DMS53 treated with DMSO at 0.1 percent for 48 hours (cell line): ENCODE data around the gene PMEPA1.

Experiments
- DNase-seq: peaks from one replicate; lab custom pipeline; 2025; ENCODE audit not compliant: unreplicated experiment; lab: John Stamatoyannopoulos, UW

Gene PMEPA1, protein sequence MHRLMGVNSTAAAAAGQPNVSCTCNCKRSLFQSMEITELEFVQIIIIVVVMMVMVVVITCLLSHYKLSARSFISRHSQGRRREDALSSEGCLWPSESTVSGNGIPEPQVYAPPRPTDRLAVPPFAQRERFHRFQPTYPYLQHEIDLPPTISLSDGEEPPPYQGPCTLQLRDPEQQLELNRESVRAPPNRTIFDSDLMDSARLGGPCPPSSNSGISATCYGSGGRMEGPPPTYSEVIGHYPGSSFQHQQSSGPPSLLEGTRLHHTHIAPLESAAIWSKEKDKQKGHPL

DNA sequence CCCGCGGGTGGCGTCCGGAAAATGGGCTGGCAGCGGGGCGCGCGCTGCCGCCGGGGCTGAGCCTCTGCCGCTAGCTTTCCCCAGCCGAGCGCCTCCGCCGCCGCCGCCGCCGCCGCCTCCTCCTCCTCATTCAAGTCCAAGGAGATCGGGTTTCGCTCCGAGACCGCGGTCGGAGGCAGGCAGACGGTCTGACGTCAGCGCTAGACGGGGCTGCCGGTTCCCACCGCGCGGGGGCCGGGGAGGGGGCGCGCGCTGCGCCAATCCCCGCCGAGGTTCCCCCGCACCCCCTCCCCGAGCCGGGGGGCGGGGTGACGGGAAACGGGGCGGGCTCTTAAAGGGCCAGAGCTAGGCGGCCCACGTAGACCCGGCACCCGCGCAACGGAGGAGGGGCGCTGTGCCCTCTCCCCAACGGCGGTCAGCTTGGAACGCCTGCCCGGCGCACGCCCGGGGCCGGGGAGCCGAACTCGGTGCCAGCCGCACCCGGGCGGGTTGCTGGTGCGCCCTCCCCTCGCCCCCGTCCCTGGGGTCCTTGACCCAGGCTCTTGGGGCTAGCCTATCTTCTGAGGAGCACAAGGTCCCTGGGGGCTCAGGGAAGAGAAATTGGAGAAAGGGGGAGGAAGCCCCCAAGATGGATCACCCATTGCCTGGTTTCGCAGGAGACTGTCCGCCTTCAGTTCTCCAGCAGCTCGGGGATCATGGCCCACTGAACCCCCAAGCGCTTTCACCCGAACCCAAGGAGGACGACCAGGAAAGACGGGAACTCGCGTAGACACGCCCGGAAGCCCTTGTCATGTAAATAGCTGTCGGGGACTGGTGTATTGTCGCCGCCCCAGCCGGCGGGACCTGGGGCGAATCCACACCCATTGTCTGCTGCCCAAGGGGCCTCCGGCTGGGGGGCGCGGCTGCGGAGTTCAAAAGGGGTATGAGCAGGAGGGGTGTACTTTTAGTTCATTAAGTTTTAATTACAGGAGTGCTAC lies at the start of gene PMEPA1:
TSS of gene PMEPA1 (minus strand) at position 193 of the 977 bp plus-strand sequence. CDS start 433 bp downstream, outside the sequence.
- DNase-seq, result no peak

DNA sequence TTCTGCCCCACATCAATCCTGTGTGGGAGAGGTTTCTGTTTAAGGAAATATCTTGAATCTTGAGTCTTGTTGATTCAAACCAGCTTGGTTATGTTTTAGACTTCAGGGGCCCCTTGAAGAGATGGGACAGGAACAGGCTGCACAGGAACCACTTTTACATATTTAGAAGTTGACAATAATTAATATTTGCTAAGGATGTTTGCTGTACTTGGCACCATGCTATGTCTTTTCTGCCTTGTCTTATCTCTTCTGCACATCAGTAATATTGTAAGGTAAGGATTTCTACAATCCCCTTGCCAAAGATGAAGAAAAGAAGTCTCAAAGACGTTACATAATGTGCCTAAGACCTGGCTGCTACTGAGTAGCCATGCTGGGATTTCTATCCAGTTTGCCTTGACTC lies 48.0 kb upstream of the PMEPA1 start:
- no peak for DNase-seq

DNA sequence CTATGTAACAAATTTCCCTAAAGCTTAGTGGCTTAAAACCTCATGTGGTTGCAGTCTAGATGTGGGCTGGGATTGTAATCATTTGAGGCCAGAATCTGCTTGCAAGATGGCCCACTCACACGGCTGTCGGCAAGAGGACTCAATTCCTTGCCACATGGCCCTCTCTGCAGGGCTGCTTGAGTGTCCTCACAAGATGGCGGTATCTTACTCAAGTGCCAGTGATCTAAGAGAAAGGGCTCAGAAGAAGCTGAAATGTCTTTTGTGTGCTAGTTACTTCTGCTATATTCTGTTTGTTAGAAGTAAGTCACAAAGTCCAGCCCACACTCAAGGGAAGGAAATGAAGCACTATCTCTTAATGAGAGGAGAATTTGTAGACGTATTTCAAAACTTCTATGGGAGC lies 47.1 kb upstream of the PMEPA1 start:
- DNase-seq, result no peak

DNA sequence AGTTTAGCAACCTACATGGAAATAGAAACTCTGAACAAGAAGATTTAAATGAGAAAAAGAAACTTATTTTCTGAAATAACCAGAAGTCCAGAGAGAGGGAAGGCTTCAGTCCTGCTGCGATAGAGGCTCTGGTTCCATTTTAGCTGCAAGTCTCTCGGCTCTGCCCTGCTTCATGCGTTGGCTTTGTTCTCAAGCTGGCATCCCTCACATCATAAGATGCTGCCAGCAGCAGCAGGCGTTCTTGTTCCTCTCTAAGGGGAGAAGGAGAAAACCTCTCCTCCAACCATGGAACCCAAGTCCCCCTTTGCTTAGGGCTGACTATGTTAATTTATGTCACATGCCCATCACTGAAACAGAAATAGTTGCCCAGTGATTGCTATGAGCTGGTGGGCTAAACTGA lies 46.4 kb upstream of the PMEPA1 start:
- DNase-seq, result no peak

DNA sequence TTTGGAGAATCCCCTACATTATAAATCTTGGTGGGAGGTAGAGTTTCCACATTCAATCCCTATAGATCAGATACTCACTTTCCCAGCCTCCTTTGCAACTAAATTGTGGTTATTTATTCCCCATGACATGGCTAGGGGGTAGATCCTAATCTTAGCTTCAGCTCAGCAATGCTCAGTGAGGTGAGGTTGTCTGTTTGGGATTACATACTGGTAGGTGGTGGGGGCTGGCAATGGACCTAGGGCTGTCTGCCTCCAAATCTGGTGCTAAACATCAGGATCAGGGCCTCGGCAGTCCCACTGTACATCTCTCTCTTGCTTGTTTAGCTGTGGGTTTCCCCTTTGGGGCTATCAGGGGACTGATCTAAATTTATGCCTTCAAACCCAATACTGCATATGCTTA lies 45.8 kb upstream of the PMEPA1 start:
- DNase-seq, result no peak

DNA sequence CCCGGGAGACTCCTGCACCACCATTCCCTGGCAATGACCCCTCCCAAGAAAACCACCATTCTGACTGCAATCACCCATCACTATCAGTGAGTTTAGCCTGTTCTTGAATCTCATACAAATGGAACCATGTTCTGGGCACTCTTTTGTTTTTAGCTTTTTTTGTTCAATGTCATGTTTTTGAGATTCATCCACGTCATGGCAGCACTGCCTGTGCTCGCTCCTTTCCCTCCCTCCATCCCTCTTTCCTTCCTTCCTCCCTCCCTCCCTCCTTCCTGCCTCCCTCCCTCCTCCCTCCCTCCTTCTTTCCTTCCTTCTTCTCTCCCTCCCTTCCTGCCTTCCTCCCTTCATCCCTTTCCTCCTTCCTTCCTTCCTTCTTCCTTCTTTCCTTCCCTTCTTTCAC lies 44.4 kb upstream of the PMEPA1 start:
- no peak for DNase-seq

DNA sequence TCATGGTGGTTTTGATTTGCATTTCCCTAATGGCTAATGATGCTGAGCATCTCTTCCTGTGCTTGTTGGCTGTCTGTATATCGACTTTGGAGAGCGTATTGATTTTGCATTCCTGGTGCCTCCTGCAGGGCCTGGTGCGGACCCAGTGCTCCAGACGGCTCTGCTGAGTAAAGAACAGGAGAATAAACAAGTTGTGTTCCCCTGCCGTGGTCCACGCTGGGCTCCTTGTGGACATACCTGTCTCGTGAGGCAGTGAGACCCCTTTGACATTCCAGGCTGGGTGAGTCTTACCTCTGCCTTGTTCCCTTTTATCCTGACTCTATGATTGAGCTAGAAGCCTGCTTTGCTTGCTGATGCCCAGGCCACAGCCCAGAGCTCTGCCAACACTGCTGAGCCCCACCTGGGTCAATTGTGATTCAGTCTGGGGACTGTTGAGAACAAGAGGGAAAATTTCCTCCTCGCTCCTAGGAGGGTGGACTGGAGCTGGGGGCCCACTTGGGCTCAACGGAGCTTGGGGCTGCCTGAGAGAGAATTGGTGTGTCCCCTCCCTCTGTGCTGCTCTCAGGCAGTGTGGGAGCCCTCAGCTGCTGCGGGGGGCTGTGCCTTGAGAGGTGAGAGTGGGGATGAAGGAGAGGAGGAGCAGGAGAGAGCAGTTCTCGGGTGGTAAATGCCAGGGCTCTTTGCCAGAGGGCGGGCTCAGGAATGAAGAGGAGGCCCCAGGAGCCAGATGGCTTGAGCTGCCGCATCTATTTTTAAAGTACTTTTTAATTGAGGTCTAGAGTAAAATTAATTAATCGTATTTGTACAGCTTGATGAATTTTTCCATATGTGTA lies 43.7 kb upstream of the PMEPA1 start:
- no peak for DNase-seq

DNA sequence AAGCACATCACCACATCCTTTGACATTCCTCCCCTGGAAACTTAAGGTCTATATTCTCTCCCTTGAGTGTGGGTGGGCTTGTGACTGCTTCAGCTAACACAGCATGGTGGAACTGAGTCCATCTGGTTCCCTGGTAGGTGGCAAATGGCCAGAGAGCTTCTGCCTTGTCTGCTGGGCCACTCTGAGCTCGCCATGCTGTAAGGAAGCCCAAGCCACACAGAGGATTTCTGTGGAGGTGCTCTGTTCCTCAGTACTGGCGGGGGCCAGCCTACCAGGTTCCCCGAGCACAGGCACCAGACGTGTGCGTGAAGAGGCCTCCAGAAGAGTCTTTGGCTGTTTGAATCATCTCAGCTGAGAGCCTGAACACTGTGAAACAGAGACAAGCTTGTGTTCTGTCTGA lies 41.6 kb upstream of the PMEPA1 start:
- DNase-seq, result no peak

DNA sequence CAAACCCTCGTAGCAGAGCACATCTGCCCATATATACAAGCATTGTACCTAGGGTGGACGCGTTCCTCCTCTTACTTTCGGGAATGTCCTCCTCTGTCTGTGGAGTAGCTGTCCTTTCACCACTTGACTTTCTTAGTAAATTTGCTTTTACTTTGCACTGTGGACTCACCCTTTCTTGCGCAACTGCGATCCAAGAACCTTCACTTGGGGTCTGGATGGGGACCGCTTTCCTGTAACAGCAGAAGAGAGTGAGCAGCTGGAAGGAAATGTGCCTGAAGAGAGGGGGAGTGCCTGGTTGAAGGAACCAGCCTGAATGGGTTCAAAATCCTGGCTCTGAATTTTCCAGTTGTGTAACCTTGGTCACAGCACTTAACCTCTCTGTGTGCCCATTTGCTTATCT lies 40.1 kb upstream of the PMEPA1 start:
- DNase-seq, result no peak

DNA sequence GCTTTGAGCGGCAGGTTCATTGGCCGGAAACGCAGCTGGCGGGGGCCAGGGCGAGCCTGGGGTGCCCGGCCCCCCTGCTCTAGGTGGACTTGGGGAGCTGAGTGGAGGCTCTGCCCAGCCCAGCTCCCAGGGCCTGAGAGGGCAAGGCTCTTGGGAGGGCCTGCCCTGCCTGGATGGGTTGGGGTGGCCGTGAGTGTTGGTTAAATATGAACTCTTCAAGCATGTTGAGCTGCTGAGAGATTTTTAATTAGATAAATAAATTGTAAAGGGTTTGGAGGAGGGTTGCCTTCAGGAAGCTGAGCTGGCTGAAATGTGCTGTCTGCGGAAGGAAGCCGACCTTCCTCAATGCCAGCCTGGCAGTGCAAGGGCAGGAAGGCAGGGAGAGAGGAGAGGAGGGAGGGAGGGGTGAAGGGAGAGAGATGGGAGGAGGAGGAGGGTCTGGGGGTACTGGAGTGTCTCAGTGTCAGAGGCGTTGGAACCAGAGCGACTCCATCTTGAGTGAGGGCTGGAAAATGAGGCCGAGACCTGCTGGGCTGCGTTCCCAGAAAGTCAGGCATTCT lies 39.4 kb upstream of the PMEPA1 start:
- DNase-seq, result no peak

DNA sequence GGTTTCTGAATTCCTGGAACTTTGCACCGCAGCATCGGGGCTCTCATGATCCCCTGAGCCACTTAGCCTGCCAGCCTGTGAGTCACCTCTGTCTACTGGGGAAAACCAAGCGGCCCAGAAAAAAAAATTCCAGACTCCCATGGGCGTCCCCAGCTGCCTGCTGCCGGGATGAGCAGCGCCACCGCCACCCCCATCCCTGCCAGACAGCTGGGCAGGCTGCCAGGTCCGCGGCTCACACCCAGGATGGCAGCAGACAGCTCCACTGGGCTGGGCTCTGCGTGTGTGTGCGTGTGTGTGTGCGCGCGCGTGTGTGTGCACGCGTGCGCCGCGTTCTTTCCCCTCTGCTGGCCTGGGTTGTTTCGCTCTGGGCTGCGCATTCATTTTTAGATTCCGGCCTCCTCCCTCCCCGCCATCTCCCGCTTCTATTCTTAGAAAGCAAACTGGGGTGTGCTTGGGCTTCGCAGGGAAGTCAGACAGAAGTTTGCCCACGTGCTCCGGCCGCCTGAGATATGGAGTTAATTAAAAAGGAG lies 38.9 kb upstream of the PMEPA1 start:
- no peak for DNase-seq

DNA sequence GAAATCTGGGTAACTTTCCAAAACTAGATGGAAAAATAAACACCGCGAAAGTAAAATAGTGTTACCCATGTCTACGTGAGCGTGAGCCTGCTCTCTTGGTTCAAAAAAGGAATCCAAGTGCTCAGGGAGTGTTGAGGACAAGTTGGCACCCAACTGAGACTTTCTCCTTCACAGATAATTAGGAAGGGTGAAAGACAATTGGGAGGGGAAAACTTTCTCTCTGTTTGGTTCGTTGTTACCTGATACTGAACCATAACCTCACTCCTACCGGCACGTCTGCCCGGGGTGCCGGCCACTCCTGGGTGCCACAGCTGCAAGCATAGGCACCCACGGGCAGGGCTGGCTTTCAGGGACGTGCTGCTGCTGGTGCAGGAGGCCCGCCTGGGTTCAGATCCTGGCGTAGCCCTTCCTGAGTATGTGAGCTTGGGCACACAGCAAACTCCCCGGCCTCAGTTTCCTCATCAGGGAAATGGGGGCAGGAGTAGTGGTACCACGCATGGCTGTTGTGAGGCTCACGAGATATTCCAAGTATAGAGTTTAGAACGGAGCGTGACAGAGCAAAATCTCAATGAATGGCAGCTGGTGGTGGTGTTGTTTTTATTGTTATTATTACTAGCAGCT lies 38.2 kb upstream of the PMEPA1 start:
- no peak for DNase-seq

DNA sequence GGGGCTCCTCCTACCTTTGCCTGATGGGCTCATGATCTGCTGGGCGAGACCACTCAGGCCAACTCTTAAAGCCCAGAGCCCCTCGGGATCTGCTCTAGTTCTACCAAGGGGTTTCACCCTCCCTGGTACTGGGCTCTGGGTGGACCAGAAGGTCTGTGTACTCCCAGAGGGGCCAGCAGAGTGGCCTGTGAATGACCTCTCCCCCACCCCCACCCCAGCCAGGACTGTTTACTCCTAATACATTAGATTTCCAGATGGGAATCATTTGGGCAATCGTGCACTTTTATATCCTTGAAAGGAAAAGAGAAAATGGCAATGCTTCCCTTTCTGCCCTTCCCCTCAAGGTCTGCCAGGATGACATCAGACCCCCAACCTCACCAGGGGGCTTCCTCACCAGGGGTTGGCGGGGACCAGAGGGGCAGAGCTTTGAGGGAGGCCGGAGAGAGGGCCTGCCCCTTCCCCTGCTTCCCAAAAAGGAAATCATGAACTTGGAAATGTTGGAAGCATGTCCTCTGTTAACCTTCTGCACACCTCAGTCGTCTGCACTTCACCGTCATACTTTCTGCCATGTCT lies 37.1 kb upstream of the PMEPA1 start:
- no peak for DNase-seq

DNA sequence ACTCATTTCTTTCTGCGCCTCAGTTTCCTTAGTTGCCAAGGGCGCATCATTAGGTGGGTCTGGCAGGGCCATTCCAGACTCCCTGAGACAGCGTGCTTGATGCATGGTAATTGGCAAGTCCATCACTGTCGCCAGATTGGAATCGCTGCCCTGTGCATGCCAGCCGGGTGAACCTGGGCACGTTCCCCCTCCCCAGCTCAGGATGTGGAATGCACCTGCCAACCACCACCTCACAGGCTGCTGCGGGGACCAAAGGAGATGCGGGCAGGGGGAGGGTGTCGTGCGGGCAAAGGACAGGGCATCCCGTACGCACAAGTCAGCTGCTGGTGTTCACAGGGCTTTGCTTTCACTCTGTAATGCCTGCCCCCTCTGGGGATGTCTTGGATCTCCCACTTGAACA lies 36.4 kb upstream of the PMEPA1 start:
- DNase-seq, result no peak

DNA sequence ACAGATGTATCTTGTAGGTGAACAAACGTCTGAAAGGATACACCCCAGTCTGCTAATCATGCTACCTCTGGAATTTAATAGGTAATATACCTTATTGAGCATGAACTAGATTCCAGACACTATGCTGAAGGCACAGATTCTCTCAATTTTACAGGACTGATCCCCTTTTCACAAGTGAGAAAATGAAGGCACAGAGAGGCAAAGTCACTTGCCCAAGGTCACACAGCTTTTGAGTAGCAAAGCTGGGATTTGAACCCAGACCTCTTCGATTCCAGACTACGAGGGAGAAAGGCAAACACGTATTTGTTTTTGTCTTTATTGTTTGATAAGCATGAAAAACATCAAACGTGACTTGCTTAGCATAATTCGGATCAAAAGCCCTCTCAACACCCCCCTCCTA lies 34.4 kb upstream of the PMEPA1 start:
- DNase-seq, result no peak

DNA sequence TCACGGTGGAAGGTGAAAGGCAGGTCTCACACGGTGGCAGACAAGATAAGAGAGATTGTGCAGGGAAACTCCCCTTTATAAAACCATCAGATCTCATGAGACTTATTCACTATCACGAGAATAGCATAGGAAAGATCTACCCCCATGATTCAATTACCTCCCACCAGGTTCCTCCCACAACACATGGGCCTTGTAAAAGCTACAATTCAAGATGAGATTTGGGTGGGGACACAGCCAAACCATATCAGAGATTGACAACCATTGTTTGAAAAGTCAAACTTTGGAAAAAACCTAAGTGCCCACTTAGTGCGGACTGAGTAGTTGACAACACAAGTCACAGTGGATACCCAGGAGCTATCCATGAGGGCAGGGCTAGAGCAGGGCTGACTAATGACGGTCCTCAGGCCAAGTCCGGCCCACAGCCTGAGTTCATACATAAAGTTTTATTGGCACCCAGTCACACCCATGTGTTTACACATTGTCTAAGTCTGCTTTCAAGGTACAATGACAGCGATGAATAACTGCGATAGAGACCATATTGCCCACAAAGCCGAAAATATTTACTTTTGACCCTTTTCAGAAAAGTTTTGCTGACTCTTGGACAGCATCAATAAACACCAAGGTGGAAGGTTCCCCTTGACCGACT lies 33.8 kb upstream of the PMEPA1 start:
- DNase-seq, result no peak

DNA sequence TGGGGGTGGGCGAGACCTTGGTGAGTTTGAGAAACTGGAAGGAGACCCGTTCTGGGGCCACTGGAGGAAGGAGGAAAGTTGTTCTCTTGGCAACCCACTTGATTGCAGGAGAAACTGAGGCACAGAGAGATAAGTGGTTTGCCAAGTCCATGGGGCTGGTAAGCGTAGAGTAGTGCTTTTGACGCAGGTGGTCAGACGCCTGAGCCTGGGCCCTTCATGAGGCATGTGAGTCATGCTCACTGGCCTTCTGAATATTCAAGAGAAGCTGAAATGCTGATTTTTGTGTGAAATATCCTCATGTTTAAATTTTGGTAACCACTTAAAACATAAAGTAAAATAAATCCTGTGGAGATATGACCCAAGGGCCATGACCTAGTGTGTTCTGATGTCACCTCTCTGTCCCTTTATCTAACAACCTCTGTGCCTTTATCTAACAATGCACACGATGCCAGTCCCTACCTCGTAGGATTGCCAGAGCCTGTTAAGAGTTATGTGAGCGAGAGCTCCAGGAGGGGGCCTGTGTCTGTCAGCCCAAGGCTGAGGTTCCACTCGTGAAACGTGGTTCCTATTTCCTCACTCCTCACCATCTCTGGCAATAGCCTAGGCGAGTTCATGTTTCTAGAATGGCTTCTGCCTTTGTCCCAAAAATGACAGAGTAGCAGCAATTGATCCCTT lies 32.8 kb upstream of the PMEPA1 start:
- DNase-seq, result no peak

DNA sequence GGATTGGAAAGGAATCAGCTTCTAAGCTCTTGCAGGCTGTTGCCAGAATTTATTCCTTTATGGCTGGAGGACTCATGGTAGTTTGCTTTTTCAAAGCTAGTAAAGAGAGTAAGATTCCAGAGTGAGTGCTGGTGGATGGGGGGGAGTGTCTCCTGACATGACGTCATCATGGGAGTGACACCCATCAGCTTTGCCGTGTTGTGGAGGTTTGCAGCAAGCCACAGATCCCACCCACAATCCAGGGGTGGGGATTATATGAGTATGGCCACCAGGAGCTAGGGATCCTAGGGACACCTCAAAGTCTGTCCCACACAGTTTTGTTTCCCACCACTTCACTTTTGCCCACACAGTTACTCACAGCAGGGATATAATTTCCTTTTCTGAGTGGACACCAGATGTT lies 28.7 kb upstream of the PMEPA1 start:
- no peak for DNase-seq

DNA sequence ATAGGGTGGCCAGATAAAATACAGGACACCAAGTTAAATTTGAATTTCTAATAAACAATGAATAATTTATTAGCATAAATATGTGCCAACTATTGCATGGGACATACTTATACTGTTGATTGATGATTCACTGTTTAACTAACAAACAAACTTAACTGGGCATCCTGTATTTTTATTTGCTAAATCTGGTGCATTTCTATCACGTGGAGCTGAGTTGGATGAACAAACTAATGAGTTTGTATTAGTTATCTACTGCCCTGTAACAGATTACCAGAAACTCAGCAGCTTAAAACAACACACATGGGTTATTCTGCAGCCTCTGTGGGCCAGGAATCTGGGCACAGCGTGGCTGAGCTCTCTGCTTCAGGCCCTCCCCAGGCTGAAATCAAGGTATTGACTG lies 28.2 kb upstream of the PMEPA1 start:
- no peak for DNase-seq
